Glomerular visceral epithelial cell (primary cell): Measurements from ENCODE around the gene NOTCH3.

Experiments
- DNase-seq: peaks from one replicate; pipeline ENCODE4 v3.0.0-alpha.2; 2016; ENCODE audit errors: extremely low spot score

The NOTCH3 gene

DNA sequence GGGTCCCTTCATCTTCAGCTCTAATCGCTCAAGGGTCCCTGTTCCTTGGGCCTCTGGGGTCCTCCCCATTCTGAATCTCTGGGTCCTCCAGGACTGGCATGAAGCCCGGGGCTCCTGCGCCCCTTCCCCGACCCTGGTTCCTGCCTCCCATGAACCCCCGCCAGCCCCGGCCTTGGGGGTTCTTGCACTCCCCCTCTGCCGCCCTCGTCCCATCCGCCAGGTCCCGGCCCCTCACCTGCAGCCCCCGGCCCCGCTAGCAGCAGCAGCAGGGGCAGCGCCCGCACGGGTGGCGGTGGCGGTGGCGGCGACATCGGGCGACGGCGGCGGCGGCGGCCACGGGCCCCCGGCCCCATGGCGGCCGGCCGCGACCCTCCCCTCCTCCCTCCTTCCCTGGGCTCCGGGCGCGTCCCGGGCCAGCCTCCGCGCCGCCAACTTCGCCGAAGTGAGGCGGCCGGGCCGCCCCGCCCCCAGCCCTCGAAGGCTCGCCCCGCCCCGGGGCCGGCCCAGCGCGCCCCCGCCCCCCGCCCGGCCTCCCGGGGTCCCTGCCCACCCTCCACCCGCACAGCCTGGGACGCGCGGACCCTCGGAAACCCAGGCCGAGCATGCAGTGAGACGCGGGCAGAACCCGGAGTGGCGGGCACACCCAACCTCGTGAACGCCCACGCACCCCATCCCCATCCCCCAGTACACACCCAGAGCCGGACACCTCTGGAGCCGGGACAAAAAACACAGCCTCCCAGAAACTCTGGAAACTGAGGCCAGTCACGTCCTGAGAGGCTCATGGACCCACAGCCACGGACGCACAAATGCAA, at the start of gene NOTCH3:
TSS of gene NOTCH3 (minus strand) at position 443 of the 812 bp plus-strand sequence. CDS start at position 353, 90 bp downstream.
- no peak for DNase-seq

DNA sequence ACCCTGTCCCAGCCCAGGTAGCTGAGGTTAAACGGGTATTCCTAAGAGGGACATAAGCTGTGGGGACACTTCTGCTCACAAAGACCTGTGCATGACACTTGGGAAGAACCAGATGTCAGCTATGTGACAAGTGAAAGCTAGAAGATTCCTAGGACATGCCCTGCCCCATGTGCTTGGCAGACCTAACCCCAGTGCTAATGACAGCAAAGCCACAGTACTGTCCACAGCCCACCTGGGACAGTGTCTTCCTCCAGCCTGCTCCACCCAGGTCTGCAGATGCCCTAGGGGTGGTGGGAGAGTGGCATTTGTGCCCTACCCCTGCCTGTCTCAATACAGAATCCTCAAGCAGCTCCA, 49.8 kb upstream of the NOTCH3 start:
- DNase-seq, result no peak

DNA sequence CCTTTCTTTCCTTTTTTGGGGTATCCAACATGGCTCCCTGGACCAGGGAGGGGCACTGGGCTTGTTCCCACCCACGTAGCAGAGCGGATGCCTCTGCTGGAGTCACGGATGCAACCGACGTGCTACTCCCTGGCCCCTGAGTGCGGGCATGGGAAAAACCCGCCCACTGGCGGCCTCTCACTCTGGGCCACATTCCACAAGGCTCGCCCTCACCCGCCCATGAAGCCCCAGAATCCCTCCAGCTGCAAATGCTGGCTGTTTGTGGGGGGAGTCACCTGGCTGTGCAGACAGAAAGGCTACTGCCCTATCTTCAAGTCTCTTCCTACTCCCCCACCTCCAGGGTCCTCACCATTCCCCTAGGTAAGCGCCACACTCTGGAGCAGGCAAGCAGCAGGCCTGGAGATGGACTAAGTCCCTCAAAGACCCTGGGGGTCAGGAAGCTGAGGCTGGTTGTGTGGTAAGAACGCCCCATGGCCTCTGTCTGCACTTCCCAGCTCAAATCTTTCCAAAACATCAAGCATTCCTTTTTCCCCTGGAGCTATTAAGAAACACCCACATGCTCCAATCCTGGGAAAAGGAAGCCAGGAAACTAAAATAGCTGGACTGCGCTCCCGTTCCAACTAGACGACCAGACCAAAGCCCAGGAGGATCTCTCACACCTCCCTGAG, 49.3 kb upstream of the NOTCH3 start:
- DNase-seq, result peak; percentile 46

DNA sequence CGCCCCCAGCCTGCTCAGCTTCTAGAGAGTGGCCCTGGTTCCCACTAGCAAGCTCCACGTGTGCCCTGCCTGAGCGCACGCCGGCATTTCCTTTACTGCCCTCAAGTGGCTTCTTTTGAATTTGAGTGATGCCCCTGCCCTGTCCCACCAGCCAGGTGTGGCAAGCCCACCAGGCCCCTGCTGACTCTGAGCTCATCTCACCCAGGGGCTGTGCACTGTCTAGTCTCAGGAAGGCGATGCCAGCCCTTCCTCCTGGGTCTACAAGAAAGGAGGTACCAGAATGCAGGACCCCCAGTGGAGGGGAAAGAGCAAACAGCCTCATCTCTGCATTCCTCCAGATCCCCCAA, 48.7 kb upstream of the NOTCH3 start:
- DNase-seq, result peak; percentile 29

DNA sequence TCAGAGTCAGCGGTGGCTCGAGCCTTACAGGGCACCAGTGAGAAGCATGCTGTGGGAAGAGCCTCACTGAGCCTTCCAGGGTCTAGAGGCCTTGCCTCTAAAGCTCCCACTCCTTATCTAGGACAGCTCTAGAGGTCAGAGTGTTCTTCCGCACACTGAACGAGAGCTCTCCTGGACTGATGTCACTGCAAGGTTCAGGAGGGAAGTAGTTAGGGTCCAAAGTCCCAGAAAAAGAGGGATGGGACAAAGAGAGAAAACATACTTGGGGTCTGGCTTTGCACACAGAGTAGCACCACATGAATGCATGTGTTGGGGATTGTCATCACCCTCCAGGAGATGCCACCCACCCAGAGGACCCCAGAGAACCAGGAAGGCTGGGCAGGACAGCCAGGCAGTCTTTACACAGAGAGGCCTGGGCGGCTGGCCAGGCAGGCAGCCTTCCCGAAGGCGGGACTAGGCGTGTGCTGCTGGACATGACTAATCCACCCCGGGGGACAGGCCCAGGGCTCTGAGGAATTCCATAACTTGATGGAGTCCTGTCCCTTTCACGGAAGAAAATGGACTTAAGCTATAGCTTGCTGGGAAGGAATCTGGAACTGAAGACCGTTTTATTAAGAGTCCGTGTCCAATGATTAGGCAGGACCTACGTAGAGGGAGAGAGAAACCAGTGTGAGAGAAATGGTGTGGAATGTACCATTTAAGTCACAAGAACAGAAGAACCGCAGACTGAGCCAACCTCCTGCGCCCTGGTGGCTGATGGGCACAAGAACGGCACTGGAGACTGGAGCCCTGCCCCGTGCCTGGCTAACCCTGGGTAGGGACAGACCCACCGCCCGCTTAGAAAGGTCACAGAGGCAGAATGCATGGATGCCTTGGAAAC, 48.1 kb upstream of the NOTCH3 start:
- DNase-seq, result peak; percentile 80

DNA sequence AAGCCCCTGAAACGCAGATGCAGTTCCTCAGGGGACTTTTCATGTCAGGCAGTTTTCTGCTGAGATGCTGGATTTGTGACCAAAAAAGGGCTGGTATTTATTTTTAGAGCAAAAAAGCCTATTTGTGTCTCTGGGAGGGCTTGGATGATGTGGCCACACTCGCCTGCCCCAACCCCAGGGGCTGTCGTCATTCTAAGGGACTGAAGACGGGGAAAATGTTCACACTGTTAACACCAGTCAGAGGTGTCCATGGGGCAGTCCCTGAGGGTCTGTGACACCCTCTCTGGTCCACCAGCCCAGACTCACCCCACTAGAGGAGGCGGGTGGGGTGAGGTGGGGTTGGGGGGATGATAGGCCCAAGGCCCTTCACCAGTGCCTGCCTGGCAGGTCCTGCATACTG, 47.3 kb upstream of the NOTCH3 start:
- DNase-seq, result no peak

DNA sequence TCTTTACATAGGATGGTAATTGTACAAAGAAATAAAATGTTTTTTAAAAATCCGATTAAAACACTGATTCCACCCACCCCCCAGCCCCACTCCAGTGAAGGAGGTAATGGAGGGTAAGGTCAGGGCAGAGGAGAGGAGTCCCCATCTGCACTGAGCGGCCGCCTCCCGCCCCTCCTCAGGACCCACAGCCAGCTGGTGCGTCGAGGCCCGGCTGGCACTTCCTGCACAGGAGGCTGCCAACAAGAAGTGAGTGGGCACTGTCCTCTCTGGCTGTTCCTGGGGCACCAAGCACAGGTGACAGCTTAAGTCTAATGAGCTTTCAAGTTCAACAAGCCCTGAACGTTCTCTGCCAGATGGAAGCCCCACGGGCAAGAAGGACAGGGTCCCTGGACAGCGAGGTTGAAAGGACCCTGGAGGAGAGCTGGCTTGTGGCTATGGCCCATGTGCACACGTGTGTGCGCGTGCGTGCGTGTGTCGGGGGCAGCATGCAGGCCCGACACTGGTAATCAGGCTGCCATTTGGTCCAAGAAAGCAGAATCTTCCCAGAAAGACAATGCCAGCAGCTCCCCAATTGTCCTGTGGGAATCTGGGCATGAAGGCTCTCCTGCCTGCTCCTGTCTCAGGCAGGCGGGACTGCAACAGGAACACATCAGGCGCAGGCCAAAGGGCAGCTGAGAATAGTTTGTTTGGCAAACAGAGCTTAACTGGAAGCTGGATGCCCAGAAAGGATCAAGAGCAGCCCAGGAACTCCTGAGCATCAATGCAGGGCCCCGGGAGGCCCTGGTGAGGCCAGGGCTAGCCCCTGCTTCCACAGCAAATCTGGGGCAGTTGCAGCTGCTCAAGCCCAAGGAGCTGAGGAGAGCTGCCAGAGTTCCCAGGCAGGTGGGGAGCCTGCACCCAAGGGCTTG, 46.6 kb upstream of the NOTCH3 start:
- no peak for DNase-seq

DNA sequence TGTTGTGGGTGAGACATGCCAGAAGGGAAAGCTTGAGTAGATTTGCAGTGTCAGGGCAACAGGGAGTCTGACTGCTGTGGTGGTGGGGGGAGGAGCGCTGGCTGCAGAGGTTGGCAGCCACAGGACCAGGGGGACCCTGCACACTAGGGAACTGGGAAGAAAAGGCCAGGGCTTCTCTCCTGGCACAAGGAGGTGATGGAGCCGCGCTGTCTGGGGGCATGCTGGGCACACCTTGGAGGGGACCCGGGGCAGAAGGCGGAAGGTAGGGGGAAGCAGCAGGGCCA, 45.3 kb upstream of the NOTCH3 start:
- no peak for DNase-seq

DNA sequence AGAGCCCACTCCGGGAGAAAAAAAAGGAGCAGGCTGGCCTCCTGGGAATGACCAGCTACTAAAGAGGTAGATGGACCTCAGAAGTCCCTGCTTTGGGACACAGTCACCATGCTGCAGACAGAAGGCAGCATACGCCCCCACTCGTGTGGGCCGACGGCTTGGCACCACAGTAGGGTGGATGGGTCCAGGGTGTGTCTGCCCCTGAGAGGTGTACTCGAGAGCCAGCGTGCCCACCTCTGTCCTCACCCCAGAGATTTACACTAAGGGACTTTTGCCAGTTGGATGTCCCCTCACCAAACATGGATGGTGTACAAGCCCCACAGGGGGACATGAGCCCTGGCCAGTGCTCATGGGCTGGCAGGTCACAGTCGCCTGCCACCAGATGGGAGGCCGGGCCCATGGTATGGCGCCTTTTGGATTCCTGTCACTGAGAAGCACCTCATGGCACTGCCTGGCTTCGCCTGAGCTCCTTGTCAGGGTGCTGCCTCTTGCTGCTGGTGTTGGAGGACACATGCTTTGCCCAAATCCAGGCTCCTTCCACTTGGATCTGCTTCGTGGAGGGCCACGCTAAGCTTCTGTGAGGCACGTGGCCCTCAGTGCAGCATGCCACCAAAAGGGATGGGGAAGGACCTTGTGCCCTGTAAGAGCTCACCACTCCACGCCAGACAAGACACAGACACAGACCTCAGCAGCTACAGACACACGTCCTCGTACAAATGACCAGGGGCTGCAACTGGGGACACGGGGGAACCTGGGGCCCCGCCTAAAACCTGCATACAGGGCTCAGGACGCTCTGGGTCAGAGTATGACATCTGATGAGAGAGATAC, 44.8 kb upstream of the NOTCH3 start:
- no peak for DNase-seq

DNA sequence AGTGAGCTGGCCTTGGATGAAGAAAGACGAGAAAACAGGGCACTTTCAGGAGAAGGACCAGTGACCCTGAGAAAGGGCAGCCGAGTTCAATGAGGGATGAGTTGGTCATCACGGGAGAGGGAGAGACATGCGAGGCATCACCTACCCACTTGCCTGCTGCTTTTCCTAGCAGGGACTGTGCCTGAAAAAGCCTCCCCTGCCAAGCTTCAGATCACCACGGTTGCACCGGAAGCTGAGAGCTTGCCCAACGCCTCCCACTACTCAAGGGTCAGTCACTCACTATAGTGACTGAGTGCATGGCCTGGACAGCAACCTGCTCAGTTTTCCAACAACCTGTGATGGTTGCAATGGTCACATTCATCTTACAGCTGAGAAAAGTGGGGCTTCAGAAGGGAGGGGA, 44.0 kb upstream of the NOTCH3 start:
- no peak for DNase-seq

DNA sequence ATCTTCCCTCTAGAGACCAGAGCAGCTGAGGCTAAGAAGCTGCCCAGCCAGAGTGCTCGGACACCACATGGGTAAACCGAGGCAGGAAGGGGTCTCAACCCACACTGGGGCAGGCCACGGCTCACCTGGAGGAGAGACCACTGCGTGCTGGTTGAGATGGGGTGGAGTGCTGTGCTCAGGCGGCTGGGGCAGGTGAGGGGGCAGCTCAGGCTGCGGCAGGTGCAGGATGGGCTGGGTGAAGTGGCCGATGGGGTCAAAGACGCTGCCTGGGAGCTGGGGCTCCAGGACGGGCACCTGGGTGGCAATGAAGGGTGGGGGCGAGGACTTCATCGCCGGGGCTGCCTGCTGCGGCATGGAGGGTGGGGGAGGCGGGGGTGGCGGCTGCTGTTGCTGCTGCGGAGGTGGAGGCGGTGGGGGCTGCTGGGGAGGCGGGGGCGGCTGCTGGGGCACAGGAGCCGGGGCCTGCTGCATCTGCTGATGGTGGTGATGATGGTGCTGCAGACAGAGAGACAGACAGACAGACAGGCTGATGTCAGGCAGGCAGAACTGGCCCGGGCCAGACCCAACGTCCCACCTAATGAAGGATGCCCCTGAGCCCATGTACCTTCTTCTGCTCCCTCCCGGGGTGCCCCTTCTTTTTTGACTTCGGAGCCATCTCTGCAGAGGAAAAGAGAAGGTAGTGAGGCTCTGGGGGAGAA, 43.5 kb upstream of the NOTCH3 start:
- no peak for DNase-seq

DNA sequence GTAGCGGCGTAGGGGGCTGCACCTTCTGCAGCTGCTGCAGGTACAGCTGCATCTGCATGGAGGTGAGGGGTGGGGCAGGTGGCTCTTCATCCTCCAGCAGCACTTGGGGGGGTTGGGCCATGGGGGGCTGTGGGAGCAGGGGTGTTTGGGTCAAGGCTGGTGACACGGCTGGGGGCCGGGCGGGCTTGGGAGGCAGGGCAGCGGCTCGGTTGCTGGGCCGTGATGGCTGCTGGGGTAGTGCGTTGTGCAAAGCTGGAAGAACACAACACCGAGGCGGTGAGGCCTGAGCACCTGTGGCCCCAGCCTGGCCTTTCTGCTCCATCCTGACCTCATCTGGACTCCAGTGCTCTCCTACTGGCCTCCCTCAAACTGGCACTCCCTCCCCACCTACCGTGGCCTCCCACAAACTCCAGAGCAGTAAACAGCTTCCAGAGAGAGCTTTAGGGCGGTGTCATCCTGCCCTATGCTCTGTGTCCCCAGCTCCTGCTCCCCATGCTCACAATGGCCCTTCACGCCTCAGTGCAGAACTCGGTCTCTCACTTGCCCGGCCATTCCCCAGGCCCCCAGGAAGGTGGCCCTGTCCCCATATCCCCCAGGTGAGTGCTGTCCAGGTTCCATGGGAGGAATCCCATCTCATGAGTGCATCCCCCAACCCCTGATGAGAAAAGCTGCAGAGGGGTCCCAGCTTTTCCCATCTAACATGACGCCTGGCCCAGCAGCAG, 42.6 kb upstream of the NOTCH3 start:
- DNase-seq, result no peak

DNA sequence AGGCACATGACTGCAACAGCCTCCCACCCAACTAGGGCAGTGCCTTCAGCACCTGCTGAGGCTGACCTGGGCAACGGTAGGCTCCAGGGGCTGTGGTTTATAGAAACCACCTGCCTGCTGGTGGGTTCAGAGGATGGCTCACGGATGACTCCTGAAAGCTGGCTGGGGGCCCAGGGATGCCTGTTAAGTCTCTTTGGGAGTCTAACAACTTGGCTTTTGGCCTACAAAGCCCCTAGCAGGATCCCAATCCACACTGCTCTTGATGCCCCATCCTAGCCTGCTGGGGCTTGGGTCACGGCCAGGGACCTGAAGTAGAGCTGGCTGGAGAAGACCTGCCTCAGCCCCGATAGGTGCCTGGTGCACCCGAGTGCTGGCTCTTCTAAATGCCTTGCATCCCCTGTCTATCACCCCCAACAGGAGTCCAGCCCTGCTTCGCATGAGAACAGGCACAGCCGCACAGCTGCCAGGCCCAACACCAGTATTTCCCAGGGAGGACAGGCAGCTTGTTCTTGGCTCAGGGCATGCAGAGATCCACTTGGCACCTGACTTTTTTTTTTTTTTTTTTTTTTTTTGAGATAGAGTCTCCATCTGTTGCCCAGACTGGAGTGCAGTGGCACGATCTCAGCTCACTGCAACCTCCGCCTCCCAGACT, 40.6 kb upstream of the NOTCH3 start:
- DNase-seq, result no peak

DNA sequence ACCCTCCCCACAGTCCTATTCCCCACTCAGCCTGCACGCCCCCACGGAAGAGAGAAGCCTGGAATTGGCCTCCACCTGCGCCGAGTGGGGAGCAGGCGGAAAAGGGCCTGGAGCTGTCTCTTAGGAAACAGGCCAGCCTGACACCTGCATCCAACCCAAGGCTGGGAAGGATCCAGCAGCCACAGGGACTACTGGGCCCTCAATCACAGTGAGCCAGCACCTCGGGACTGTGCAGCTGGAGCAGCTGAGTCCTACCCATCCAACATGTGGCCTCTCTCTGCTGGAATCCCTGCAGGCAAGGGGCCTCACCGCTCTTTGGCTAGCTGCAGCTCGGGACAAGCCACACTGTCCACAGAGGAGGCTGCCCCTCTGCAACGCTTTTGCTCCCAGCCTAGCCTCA, 39.7 kb upstream of the NOTCH3 start:
- no peak for DNase-seq

DNA sequence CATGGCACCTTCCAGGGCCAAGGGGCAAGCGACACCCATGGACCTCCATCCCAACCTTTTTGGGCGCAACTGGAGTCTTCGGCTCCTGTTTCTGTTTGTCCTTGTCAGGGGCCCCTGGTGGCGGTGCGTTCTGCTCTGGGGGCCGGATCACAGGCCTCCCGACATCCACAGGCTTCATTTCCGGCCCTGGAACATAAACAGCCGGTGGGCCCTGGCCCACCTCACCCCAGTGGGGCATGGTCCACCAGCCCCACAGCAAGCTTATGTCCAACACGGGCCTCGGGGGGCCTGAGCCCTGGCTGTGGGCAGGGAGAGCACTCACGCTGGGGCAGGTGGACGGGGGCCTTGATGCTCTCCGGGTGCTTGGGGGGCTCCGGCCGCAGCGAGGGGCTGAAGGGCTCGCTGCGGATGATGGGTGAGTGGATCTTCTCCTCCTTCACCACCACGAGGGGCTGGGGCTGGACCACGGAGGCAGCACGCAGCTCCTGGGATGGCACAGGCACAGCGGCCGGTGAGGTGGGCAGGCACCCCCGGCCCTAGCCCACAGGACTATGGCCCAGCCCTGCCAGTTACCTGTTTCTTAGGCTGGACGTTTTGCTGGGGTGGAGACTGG, 38.6 kb upstream of the NOTCH3 start:
- DNase-seq, result no peak

DNA sequence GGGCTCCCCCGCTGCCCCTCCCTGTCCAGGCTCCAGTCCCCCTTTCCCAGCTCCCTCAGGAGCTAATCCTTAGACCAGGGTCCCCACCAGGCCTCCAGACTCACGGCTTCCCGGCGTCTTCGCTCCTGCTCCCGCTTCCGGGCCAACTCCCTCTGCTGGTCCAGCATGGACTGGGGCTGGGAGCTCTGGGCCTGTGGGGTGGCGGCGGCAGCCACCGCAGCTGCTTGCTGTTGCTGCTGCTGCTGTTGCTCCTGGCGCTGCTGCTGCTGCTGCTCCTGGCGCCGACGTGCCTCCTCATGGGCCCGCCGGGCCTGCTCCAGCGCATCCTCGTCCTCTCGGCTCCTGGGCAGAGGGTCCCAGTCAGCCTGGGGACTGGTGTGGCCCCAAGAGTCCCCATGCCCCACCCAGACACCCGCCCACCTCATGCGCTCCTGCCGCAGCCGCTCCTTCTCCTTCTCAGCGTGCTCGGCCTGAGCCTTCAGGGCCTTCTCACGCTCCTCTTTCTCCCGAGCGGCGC, 37.9 kb upstream of the NOTCH3 start:
- DNase-seq, result no peak

DNA sequence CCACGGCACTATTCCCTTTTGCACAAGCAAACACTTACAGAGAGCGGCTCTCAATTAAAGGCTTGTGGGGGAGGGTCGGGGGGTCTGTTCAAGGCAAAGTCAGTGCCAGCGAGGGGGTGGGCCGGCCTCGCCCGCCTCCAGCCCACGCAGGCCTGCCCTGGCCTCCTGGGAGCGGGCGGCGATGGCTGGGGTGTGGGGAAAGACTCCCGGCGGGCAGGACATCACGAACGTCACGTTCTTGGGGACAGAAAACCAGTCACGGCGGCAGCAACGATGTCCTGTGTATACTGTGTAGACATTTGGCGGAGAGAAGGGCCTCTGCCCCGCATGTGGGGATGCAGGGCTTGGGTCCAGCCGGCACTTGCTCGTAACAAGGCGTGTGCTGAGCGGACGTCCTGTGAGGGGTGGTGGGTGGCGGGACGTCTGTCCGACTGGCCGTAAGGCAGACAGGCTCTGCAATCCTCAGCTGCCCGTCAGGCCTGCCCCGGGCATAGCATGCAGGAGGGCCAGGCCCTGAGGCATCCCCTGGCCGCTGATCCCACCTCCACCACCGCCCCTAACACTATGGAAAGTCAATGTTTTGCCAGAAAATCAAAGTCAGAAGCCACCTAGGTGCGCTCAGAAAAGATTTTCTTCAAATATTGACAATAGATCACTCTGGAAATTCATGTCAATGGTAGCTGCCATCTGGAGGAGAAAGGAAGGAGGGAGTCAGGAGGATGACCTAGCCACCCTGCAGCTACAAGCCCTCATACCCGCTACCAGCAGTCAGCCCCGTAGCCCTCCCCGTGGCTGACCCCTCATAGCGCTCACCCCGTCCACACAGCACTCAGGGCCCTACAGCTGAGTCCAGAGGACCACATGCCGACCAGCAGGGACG, 37.2 kb upstream of the NOTCH3 start:
- DNase-seq, result no peak
